ENCODE data around the gene HNRNPA2B1.
"Not testable (repeated sequence)": the region's sequence is repeated elsewhere in the genome, so short reads cannot be mapped to it uniquely, and the experiment has no call there.

Gene HNRNPA2B1

GRCh38 chr7:26198133-26198780 lies 2.3 kb downstream of the HNRNPA2B1 start:
- DNase-seq (ENCODE audit: low spot score), result no peak
- H3K27ac ChIP-seq, result peak overlapping the region; percentile 98 to 100

GRCh38 chr7:26197153-26198115 lies 3.1 kb downstream of the HNRNPA2B1 start:
- H3K27ac ChIP-seq, result peak overlapping the region in 1 of 2 donors; percentile 100
- peak overlapping the region; percentile 89 for H3K4me3 ChIP-seq
- TF ChIP-seq CTCF (IDR thresholded peaks at IDR 0.05), result no peak
- no peak for DNase-seq (ENCODE audit: low spot score)

More at GRCh38 chr7:26198133-26198780, 2.3 kb downstream of the HNRNPA2B1 start:
- H3K4me3 ChIP-seq, result peak overlapping the region; percentile 89
- no peak for TF ChIP-seq CTCF (IDR thresholded peaks at IDR 0.05)

- no peak for DNase-seq (ENCODE audit: low spot score)
- TF ChIP-seq CTCF (IDR thresholded peaks at IDR 0.05), result no peak
- H3K27ac ChIP-seq, result peak overlapping the region in 1 of 2 donors; percentile 5
- H3K4me3 ChIP-seq, result peak overlapping the region; percentile 89
These were observed 4.5 kb downstream of the HNRNPA2B1 start for GRCh38 chr7:26195867-26196657.

GRCh38 chr7:26195182-26195581 lies 5.4 kb downstream of the HNRNPA2B1 start:
- Histone ChIP-seq H3K27ac (no peak overlapping the region), H3K4me3 (peak overlapping the region; percentile 89)
- DNase-seq (ENCODE audit: low spot score), result no peak
- no peak for TF ChIP-seq CTCF (IDR thresholded peaks at IDR 0.05)

GRCh38 chr7:26194764-26195163 lies 5.8 kb downstream of the HNRNPA2B1 start:
- not testable (repeated sequence) for H3K27ac ChIP-seq; H3K4me3 ChIP-seq; DNase-seq (ENCODE audit: low spot score)

GRCh38 chr7:26193432-26194207 lies 6.9 kb downstream of the HNRNPA2B1 start:
- Histone ChIP-seq H3K27ac (no peak overlapping the region), H3K4me3 (peak overlapping the region; percentile 17)
- no peak for DNase-seq (ENCODE audit: low spot score)
- TF ChIP-seq CTCF (IDR thresholded peaks at IDR 0.05), result no peak

Data from coronary artery (tissue), 2 donors.